ENCODE results near the gene OR11A1. TPM values are rescaled to one million over a fixed set of nuclear protein-coding genes. Genes with fewer than 3 reads are reported as not detected.

Gene OR11A1
- total and polyA plus RNA-seq, 4 donors = not detected

- TF ChIP-seq RXRA (IDR thresholded peaks at IDR 0.05) (no peak), ZBTB33 (IDR thresholded peaks at IDR 0.05) (no peak), HNF4A (conservative IDR thresholded peaks at IDR 0.05) (no peak), GABPA (IDR thresholded peaks at IDR 0.05 in 1 of 2, conservative IDR thresholded peaks at IDR 0.05 in 1 of 2) (no peak), REST (IDR thresholded peaks at IDR 0.05) (no peak), RAD21 (IDR thresholded peaks at IDR 0.05) (no peak), ATF3 (IDR thresholded peaks at IDR 0.05) (no peak), FOXA1 (IDR thresholded peaks at IDR 0.05) (no peak), CTCF (IDR thresholded peaks at IDR 0.05; ENCODE audit: low read depth, low read length, missing input control) (no peak), JUND (IDR thresholded peaks at IDR 0.05) (no peak), EGR1 (IDR thresholded peaks at IDR 0.05; ENCODE audit: low read depth in 2 of 2) (no peak), HNF4G (IDR thresholded peaks at IDR 0.05) (no peak), MAX (IDR thresholded peaks at IDR 0.05) (no peak)
- Histone ChIP-seq H3K36me3 (ENCODE audit: control insufficient read depth in 4 of 4, insufficient read depth in 3 of 4, low read depth in 1 of 4, low read length in 3 of 4) (no peaks in the 10 kb centered on the region), H3K27ac (ENCODE audit: low read depth in 1 of 2, low read length in 2 of 2) (no peak within 1 kb of the TSS), H3K27me3 (ENCODE audit: control insufficient read depth in 4 of 4, insufficient read depth in 4 of 4, low read length in 3 of 4) (no peaks in the 10 kb centered on the region), H3K9ac (ENCODE audit: low read depth in 1 of 2, low read length in 2 of 2) (no peak within 1 kb of the TSS), H3K4me3 (ENCODE audit: low read depth in 1 of 3, low read length in 3 of 3) (no peak within 1 kb of the TSS), H3K9me3 (ENCODE audit: control insufficient read depth in 4 of 4, low read length in 3 of 4) (no peaks in the 10 kb centered on the region), H3K4me1 (ENCODE audit: control insufficient read depth in 4 of 4, insufficient read depth in 4 of 4, low read length in 3 of 4) (peaks cover 0 to 9% (median 2%) of the 10 kb centered on the region in 4 donors)
- 95% methylated on average over 2 of the region's 2 CpGs for WGBS
- no peak for DNase-seq (ENCODE audit: low spot score)
Measured at GRCh38 chr6:29487660-29488059, 30.8 kb upstream of the OR11A1 start, which contains the start of gene MAS1L. Gene MAS1L (minus strand): TSS chr6:29487956. CDS start chr6:29487902, 54 bp downstream.

GRCh38 chr6:29487131-29487530, 30.3 kb upstream of the OR11A1 start:
- DNase-seq (ENCODE audit: low spot score) = no peak
- 89% methylated on average over 5 of the region's 5 CpGs for WGBS
- Histone ChIP-seq H3K27ac (ENCODE audit: low read depth in 1 of 2, low read length in 2 of 2) (no peak overlapping the region), H3K27me3 (ENCODE audit: control insufficient read depth in 4 of 4, insufficient read depth in 4 of 4, low read length in 3 of 4) (no peaks in the 10 kb centered on the region), H3K9ac (ENCODE audit: low read depth in 1 of 2, low read length in 2 of 2) (no peak overlapping the region), H3K4me1 (ENCODE audit: control insufficient read depth in 4 of 4, insufficient read depth in 4 of 4, low read length in 3 of 4) (peaks cover 0 to 9% (median 2%) of the 10 kb centered on the region in 4 donors), H3K4me3 (ENCODE audit: low read depth in 1 of 3, low read length in 3 of 3) (no peak overlapping the region), H3K36me3 (ENCODE audit: control insufficient read depth in 4 of 4, insufficient read depth in 3 of 4, low read depth in 1 of 4, low read length in 3 of 4) (no peaks in the 10 kb centered on the region), H3K9me3 (ENCODE audit: control insufficient read depth in 4 of 4, low read length in 3 of 4) (no peaks in the 10 kb centered on the region)
- no peak for TF ChIP-seq NR2F2 (IDR thresholded peaks at IDR 0.05)
- no peak for TF ChIP-seq HNF4A (conservative IDR thresholded peaks at IDR 0.05)
- TF ChIP-seq REST (IDR thresholded peaks at IDR 0.05) = no peak
- no peak for TF ChIP-seq YY1 (IDR thresholded peaks at IDR 0.05)
- TF ChIP-seq RAD21 (IDR thresholded peaks at IDR 0.05) = no peak

Measured in liver (tissue), 9 donors.